Trophoblast cell (in vitro differentiated cells and primary cell): ENCODE results near the gene ADGRB3.

Source experiments
- DNase-seq, 2 donors: peaks; one replicate each; pipeline ENCODE4 v3.0.0-alpha.2; 2016
- H2AFZ ChIP-seq: 2 replicates; pipeline ENCODE4 v1.6.1; 2013; ENCODE audit warnings: low read length, moderate library complexity, mild to moderate bottlenecking; ENCODE audit not compliant: insufficient read depth, poor library complexity
- H2AK5ac ChIP-seq: 2 replicates; pipeline ENCODE4 v1.6.1; 2013; ENCODE audit warnings: mild to moderate bottlenecking, low read length
- H2BK120ac ChIP-seq: 2 replicates; pipeline ENCODE4 v1.6.1; 2013; ENCODE audit warnings: low read length, mild to moderate bottlenecking, moderate library complexity; ENCODE audit not compliant: insufficient read depth, poor library complexity
- H2BK12ac ChIP-seq: 2 replicates; pipeline ENCODE4 v1.6.1; 2013; ENCODE audit warnings: mild to moderate bottlenecking, low read length, moderate library complexity
- H2BK5ac ChIP-seq: 2 replicates; pipeline ENCODE4 v1.6.1; 2013; ENCODE audit warnings: low read length, low read depth, moderate library complexity, mild to moderate bottlenecking; ENCODE audit not compliant: poor library complexity
- H3K14ac ChIP-seq: 2 replicates; pipeline ENCODE4 v1.6.1; 2013; ENCODE audit warnings: mild to moderate bottlenecking, low read length
- H3K18ac ChIP-seq: 2 replicates; pipeline ENCODE4 v1.6.1; 2013; ENCODE audit warnings: mild to moderate bottlenecking, low read length
- H3K23ac ChIP-seq: 2 replicates; pipeline ENCODE4 v1.6.1; 2013; ENCODE audit warnings: low read length
- H3K27ac ChIP-seq: 2 replicates; pipeline ENCODE4 v1.5.1; 2013; ENCODE audit warnings: low read depth, mild to moderate bottlenecking, inconsistent platforms, low read length, moderate library complexity
- H3K27me3 ChIP-seq: 2 replicates; pipeline ENCODE4 v1.6.1; 2013; ENCODE audit warnings: inconsistent platforms, mild to moderate bottlenecking, low read length, moderate library complexity; ENCODE audit not compliant: insufficient read depth
- H3K36me3 ChIP-seq, 2 experiments: 1 replicate in 1 of 2; 2 replicates in 1 of 2; pipeline ENCODE4 v1.6.1; 2013; ENCODE audit warnings: low read length in 2 of 2, mild to moderate bottlenecking in 2 of 2, moderate library complexity in 1 of 2; ENCODE audit not compliant: insufficient read depth in 2 of 2, control insufficient read depth in 1 of 2
- H3K4ac ChIP-seq: 2 replicates; pipeline ENCODE4 v1.6.1; 2013; ENCODE audit warnings: low read depth, mild to moderate bottlenecking, low read length, moderate library complexity
- H3K4me1 ChIP-seq, 2 experiments: 1 replicate in 1 of 2; 2 replicates in 1 of 2; pipeline ENCODE4 v1.6.1; 2013; ENCODE audit warnings: low read length in 2 of 2, mild to moderate bottlenecking in 2 of 2, moderate library complexity in 1 of 2; ENCODE audit not compliant: insufficient read depth in 2 of 2, control insufficient read depth in 1 of 2
- H3K4me2 ChIP-seq: 2 replicates; pipeline ENCODE4 v1.6.1; 2013; ENCODE audit warnings: inconsistent platforms, mild to moderate bottlenecking, low read length, moderate library complexity
- H3K4me3 ChIP-seq: 2 replicates; pipeline ENCODE4 v1.5.1; 2013; ENCODE audit warnings: mild to moderate bottlenecking, low read depth, low read length, inconsistent platforms
- H3K79me1 ChIP-seq: one replicate; pipeline ENCODE4 v1.6.1; 2013; ENCODE audit warnings: low read length
- H3K79me2 ChIP-seq: 2 replicates; pipeline ENCODE4 v1.6.1; 2013; ENCODE audit warnings: low read length, mild to moderate bottlenecking; ENCODE audit not compliant: control insufficient read depth, insufficient read depth, poor library complexity
- H3K9ac ChIP-seq: 2 replicates; pipeline ENCODE4 v1.6.1; 2013; ENCODE audit warnings: mild to moderate bottlenecking, low read length
- H3K9me3 ChIP-seq: 2 replicates; pipeline ENCODE4 v1.6.1; 2013; ENCODE audit warnings: low read depth, mild to moderate bottlenecking, control low read depth, inconsistent platforms, low read length; ENCODE audit not compliant: insufficient read depth
- H4K12ac ChIP-seq: 2 replicates; pipeline ENCODE4 v1.6.1; 2013; ENCODE audit warnings: low read depth, mild to moderate bottlenecking, low read length, moderate library complexity
- H4K8ac ChIP-seq: 2 replicates; pipeline ENCODE4 v1.6.1; 2013; ENCODE audit warnings: low read depth, mild to moderate bottlenecking, low read length, moderate library complexity
- H4K91ac ChIP-seq: one replicate; pipeline ENCODE4 v1.6.1; 2013; ENCODE audit warnings: low read depth, mild to moderate bottlenecking, low read length, moderate library complexity
- WGBS: extraction: QIAGEN DNeasy Blood & Tissue Kit; methylation state at CpG from one replicate; pipeline ENCODE4 v1.1.7; 2013; ENCODE audit warnings: missing lambda C conversion rate; ENCODE audit not compliant: insufficient read length, insufficient coverage; ENCODE audit errors: extremely low coverage; 5-methylcytosine and 5-hydroxymethylcytosine counted together

The ADGRB3 gene

GRCh38 chr6:68967549-68968300 lies 332.6 kb downstream of the ADGRB3 start:
- Histone ChIP-seq H2BK12ac (no peak overlapping the region), H4K8ac (no peak overlapping the region), H2BK5ac (no peak overlapping the region), H3K4me3 (no peak overlapping the region), H3K36me3 (no peaks in the 10 kb centered on the region), H2AK5ac (no peak overlapping the region), H3K23ac (no peak overlapping the region), H4K91ac (no peak overlapping the region), H3K9ac (no peak overlapping the region), H3K4ac (no peak overlapping the region), H3K4me1 (no peaks in the 10 kb centered on the region), H3K79me2 (no peaks in the 10 kb centered on the region), H3K9me3 (no peaks in the 10 kb centered on the region), H3K4me2 (no peak overlapping the region), H2BK120ac (no peak overlapping the region), H2AFZ (no peak overlapping the region), H4K12ac (no peak overlapping the region), H3K79me1 (no peaks in the 10 kb centered on the region), H3K27ac (no peak overlapping the region), H3K27me3 (no peaks in the 10 kb centered on the region), H3K18ac (no peak overlapping the region), H3K14ac (no peak overlapping the region)
- DNase-seq: peak; percentile 55 to 81
- WGBS: 100% methylated on average over 1 of the region's 11 CpGs

GRCh38 chr6:68968301-68968649 lies 333.2 kb downstream of the ADGRB3 start:
- WGBS: no CpG with 5 or more reads among the region's 4 CpGs
- Histone ChIP-seq H3K4me2 (no peak overlapping the region), H3K4ac (no peak overlapping the region), H3K14ac (no peak overlapping the region), H2BK120ac (no peak overlapping the region), H3K18ac (no peak overlapping the region), H2AK5ac (no peak overlapping the region), H3K9me3 (no peaks in the 10 kb centered on the region), H3K79me2 (no peaks in the 10 kb centered on the region), H3K79me1 (no peaks in the 10 kb centered on the region), H4K91ac (no peak overlapping the region), H2BK5ac (no peak overlapping the region), H3K4me3 (no peak overlapping the region), H3K23ac (no peak overlapping the region), H2AFZ (no peak overlapping the region), H3K27me3 (no peaks in the 10 kb centered on the region), H4K12ac (no peak overlapping the region), H2BK12ac (no peak overlapping the region), H3K4me1 (no peaks in the 10 kb centered on the region), H3K27ac (no peak overlapping the region), H3K36me3 (no peaks in the 10 kb centered on the region), H3K9ac (no peak overlapping the region), H4K8ac (no peak overlapping the region)
- no peak for DNase-seq

- no peak overlapping the region for H3K9ac ChIP-seq
- H2AFZ ChIP-seq: no peak overlapping the region
- no peak overlapping the region for H3K14ac ChIP-seq
- H4K91ac ChIP-seq: no peak overlapping the region
- H2BK5ac ChIP-seq: no peak overlapping the region
- no peaks in the 10 kb centered on the region for H3K79me2 ChIP-seq
- H3K4me2 ChIP-seq: no peak overlapping the region
- H4K8ac ChIP-seq: no peak overlapping the region
- no peak overlapping the region for H2AK5ac ChIP-seq
- no peaks in the 10 kb centered on the region for H3K27me3 ChIP-seq
- H3K23ac ChIP-seq: no peak overlapping the region
- H3K27ac ChIP-seq: no peak overlapping the region
- H3K9me3 ChIP-seq: no peaks in the 10 kb centered on the region
- H3K4ac ChIP-seq: no peak overlapping the region
- no peaks in the 10 kb centered on the region for H3K36me3 ChIP-seq
- no peak for DNase-seq
- H2BK12ac ChIP-seq: no peak overlapping the region
- no peak overlapping the region for H4K12ac ChIP-seq
- no peak overlapping the region for H3K4me3 ChIP-seq
- H2BK120ac ChIP-seq: no peak overlapping the region
- H3K79me1 ChIP-seq: no peaks in the 10 kb centered on the region
- no peak overlapping the region for H3K18ac ChIP-seq
- H3K4me1 ChIP-seq: no peaks in the 10 kb centered on the region
These were observed 338.0 kb downstream of the ADGRB3 start for GRCh38 chr6:68973066-68973465.

GRCh38 chr6:68975064-68975463 lies 340.0 kb downstream of the ADGRB3 start:
- Histone ChIP-seq H2AFZ (no peak overlapping the region), H3K4ac (no peak overlapping the region), H3K27me3 (no peaks in the 10 kb centered on the region), H3K36me3 (no peaks in the 10 kb centered on the region), H3K79me1 (no peaks in the 10 kb centered on the region), H3K79me2 (no peaks in the 10 kb centered on the region), H3K4me1 (no peaks in the 10 kb centered on the region), H3K18ac (no peak overlapping the region), H2BK120ac (no peak overlapping the region), H3K9me3 (no peaks in the 10 kb centered on the region), H3K23ac (no peak overlapping the region), H4K12ac (no peak overlapping the region), H3K27ac (no peak overlapping the region), H3K4me3 (no peak overlapping the region), H3K4me2 (no peak overlapping the region), H2AK5ac (no peak overlapping the region), H3K14ac (no peak overlapping the region), H2BK5ac (no peak overlapping the region), H4K8ac (no peak overlapping the region), H4K91ac (no peak overlapping the region), H2BK12ac (no peak overlapping the region), H3K9ac (no peak overlapping the region)
- DNase-seq: peak in 1 of 2 donors; percentile 6
- WGBS: no CpG with 5 or more reads among the region's 2 CpGs
